IMR-90 (cell line): ENCODE results near the gene NTMT2. TPM values are rescaled to one million over a fixed set of nuclear protein-coding genes. Genes with fewer than 3 reads are reported as not detected.

Source experiments
- ATAC-seq: fragments of 200-7000 bp; cut with Tn5 transposase; 2 replicates; pipeline ENCODE4 v1.9.1; 2020; ENCODE audit warnings: low read depth, mild to moderate bottlenecking, moderate library complexity
- BruUV-seq: library from RNA; stranded (reverse); fragments of 400-500 nt; replicated peaks from 2 replicates; lab custom pipeline; 2021; lab: Mats Ljungman, UMichigan
- CTCF ChIA-PET: fragments of 300-600 bp; formaldehyde crosslinking; extraction: SDS; loops from one replicate; lab custom pipeline; 2021; ENCODE audit warnings: antibody characterized with exemption; lab: Yijun Ruan, JAX
- POLR2A ChIA-PET: fragments of 300-600 bp; sonication (Branson Sonifier 250); formaldehyde crosslinking; loops from one replicate; lab custom pipeline; 2022; ENCODE audit warnings: antibody characterized with exemption; ENCODE audit not compliant: unreplicated experiment; lab: Charles Lee
- DNase-seq: peaks from one replicate; pipeline ENCODE4 v3.0.0; 2013
- H2AFZ ChIP-seq: replicated peaks from 2 replicates; pipeline ENCODE3; 2013; ENCODE audit warnings: low read length, mild to moderate bottlenecking; ENCODE audit not compliant: poor library complexity
- H2AK5ac ChIP-seq: 2 replicates; pipeline ENCODE4 v1.6.1; 2013; ENCODE audit warnings: low read depth, low read length, inconsistent platforms
- H2AK9ac ChIP-seq: replicated peaks from 2 replicates; pipeline ENCODE3; 2013; ENCODE audit warnings: mild to moderate bottlenecking, low read depth, low read length, moderate library complexity; ENCODE audit not compliant: poor library complexity
- H2BK120ac ChIP-seq: 2 replicates; pipeline ENCODE4 v1.6.1; 2013; ENCODE audit warnings: low read depth, low read length, inconsistent platforms
- H2BK15ac ChIP-seq: 3 replicates; pipeline ENCODE4 v1.6.1; 2013; ENCODE audit warnings: low read depth, low read length, inconsistent platforms
- H2BK20ac ChIP-seq: 2 replicates; pipeline ENCODE4 v1.6.1; 2013; ENCODE audit warnings: low read depth, mild to moderate bottlenecking, inconsistent platforms, low read length, moderate library complexity
- H2BK5ac ChIP-seq: 2 replicates; pipeline ENCODE4 v1.6.1; 2013; ENCODE audit warnings: mild to moderate bottlenecking, low read depth, low read length, inconsistent platforms; ENCODE audit not compliant: poor library complexity, severe bottlenecking
- H3K14ac ChIP-seq: replicated peaks from 2 replicates; pipeline ENCODE4 v1.6.1; 2013; ENCODE audit warnings: low read depth, low read length, inconsistent platforms
- H3K18ac ChIP-seq: 2 replicates; pipeline ENCODE4 v1.6.1; 2013; ENCODE audit warnings: low read depth, low read length, control low read depth
- H3K23ac ChIP-seq: 2 replicates; pipeline ENCODE4 v1.6.1; 2013; ENCODE audit warnings: low read depth, low read length, inconsistent platforms
- H3K27ac ChIP-seq: 2 replicates; pipeline ENCODE4 v1.5.1; 2013; ENCODE audit warnings: mild to moderate bottlenecking, control low read depth, low read length; ENCODE audit not compliant: insufficient read depth
- H3K27me3 ChIP-seq: 2 replicates; pipeline ENCODE4 v1.6.1; 2013; ENCODE audit warnings: low read length; ENCODE audit not compliant: control insufficient read depth, insufficient read depth
- H3K36me3 ChIP-seq: 2 replicates; pipeline ENCODE4 v1.6.1; 2013; ENCODE audit warnings: low read length, mixed read lengths; ENCODE audit not compliant: control insufficient read depth, insufficient read depth
- H3K4ac ChIP-seq: 2 replicates; pipeline ENCODE4 v1.6.1; 2013; ENCODE audit warnings: low read depth, low read length, inconsistent platforms
- H3K4me1 ChIP-seq: 2 replicates; pipeline ENCODE4 v1.6.1; 2013; ENCODE audit warnings: low read length, mixed read lengths; ENCODE audit not compliant: control insufficient read depth, insufficient read depth
- H3K4me2 ChIP-seq: 2 replicates; pipeline ENCODE4 v1.6.1; 2013; ENCODE audit warnings: low read depth, mild to moderate bottlenecking, control low read depth, low read length, moderate library complexity
- H3K4me3 ChIP-seq: 2 replicates; pipeline ENCODE4 v1.5.1; 2013; ENCODE audit warnings: low read depth, mild to moderate bottlenecking, control low read depth, low read length, moderate library complexity; ENCODE audit not compliant: insufficient read depth
- H3K56ac ChIP-seq: 2 replicates; pipeline ENCODE4 v1.6.1; 2013; ENCODE audit warnings: low read length, inconsistent platforms; ENCODE audit not compliant: insufficient read depth; ENCODE audit errors: extremely low read depth
- H3K79me1 ChIP-seq, 2 experiments: 2 replicates each; pipeline ENCODE4 v1.6.1; 2013; ENCODE audit warnings: low read length in 2 of 2, inconsistent platforms in 1 of 2, low read depth in 1 of 2
- H3K9ac ChIP-seq: 2 replicates; pipeline ENCODE4 v1.6.1; 2013; ENCODE audit warnings: low read depth, low read length, control low read depth
- H3K9me1 ChIP-seq: 2 replicates; pipeline ENCODE4 v1.6.1; 2013; ENCODE audit warnings: low read length, inconsistent platforms; ENCODE audit not compliant: insufficient read depth
- H3K9me3 ChIP-seq: 2 replicates; pipeline ENCODE4 v1.6.1; 2013; ENCODE audit warnings: low read length; ENCODE audit not compliant: control insufficient read depth, insufficient read depth
- H4K20me1 ChIP-seq: 2 replicates; pipeline ENCODE4 v1.6.1; 2013; ENCODE audit warnings: low read length, inconsistent platforms; ENCODE audit not compliant: insufficient read depth
- H4K5ac ChIP-seq: 2 replicates; pipeline ENCODE4 v1.6.1; 2013; ENCODE audit warnings: mild to moderate bottlenecking, low read depth, low read length, control low read depth
- H4K8ac ChIP-seq, 2 experiments: 2 replicates each; pipeline ENCODE4 v1.6.1; 2013; ENCODE audit warnings: low read depth in 2 of 2, low read length in 2 of 2, control low read depth in 1 of 2, inconsistent platforms in 1 of 2
- H4K91ac ChIP-seq: 2 replicates; pipeline ENCODE4 v1.6.1; 2013; ENCODE audit warnings: low read depth, low read length, inconsistent platforms; ENCODE audit not compliant: insufficient read depth
- BHLHE40 ChIP-seq: fragments of 150-350 bp; IDR thresholded peaks from 2 replicates; pipeline ENCODE4 v1.6.1; 2016; ENCODE audit warnings: mild to moderate bottlenecking, low read depth, low read length
- CEBPB ChIP-seq: IDR thresholded peaks from 2 replicates; pipeline ENCODE4 v1.6.1; 2012; ENCODE audit warnings: low read depth, low read length, improper control_type of control experiment
- CHD1 ChIP-seq: IDR thresholded peaks from 2 replicates; pipeline ENCODE4 v1.6.1; 2012; ENCODE audit warnings: low read depth, low read length, improper control_type of control experiment
- CTCF ChIP-seq: conservative IDR thresholded peaks from 2 replicates; pipeline ENCODE4 v1.5.1; 2012; ENCODE audit warnings: mild to moderate bottlenecking, low read depth, low read length, improper control_type of control experiment
- ELK1 ChIP-seq: fragments of 150-350 bp; IDR thresholded peaks from 2 replicates; pipeline ENCODE4 v1.6.1; 2016; ENCODE audit warnings: low read depth, mild to moderate bottlenecking, low read length, moderate library complexity, borderline replicate concordance
- FOS ChIP-seq: fragments of 150-350 bp; IDR thresholded peaks from 2 replicates; pipeline ENCODE4 v1.6.1; 2016; ENCODE audit warnings: low read depth, low read length
- MAFK ChIP-seq: IDR thresholded peaks from 2 replicates; pipeline ENCODE4 v1.6.1; 2012; ENCODE audit warnings: low read depth, low read length, improper control_type of control experiment
- MAZ ChIP-seq: IDR thresholded peaks from 2 replicates; pipeline ENCODE4 v1.6.1; 2012; ENCODE audit warnings: low read depth, mild to moderate bottlenecking, low read length, improper control_type of control experiment, moderate library complexity, borderline replicate concordance
- MXI1 ChIP-seq: IDR thresholded peaks from 2 replicates; pipeline ENCODE4 v1.6.1; 2012; ENCODE audit warnings: low read depth, mild to moderate bottlenecking, low read length, moderate library complexity, borderline replicate concordance
- NFE2L2 ChIP-seq: fragments of 150-350 bp; IDR thresholded peaks from 2 replicates; pipeline ENCODE4 v1.6.1; 2016; ENCODE audit warnings: low read depth, mild to moderate bottlenecking, low read length
- POLR2A ChIP-seq: IDR thresholded peaks from 2 replicates; pipeline ENCODE4 v1.6.1; 2012; ENCODE audit warnings: mild to moderate bottlenecking, low read depth, low read length
- RAD21 ChIP-seq: IDR thresholded peaks from 2 replicates; pipeline ENCODE4 v1.6.1; 2012; ENCODE audit warnings: low read length, improper control_type of control experiment
- RCOR1 ChIP-seq: IDR thresholded peaks from 2 replicates; pipeline ENCODE4 v1.6.1; 2012; ENCODE audit warnings: mild to moderate bottlenecking, low read length, improper control_type of control experiment; ENCODE audit not compliant: insufficient replicate concordance
- RFX5 ChIP-seq: IDR thresholded peaks from 2 replicates; pipeline ENCODE4 v1.8.0; 2012; ENCODE audit warnings: low read depth, mild to moderate bottlenecking, low read length, moderate library complexity
- WGBS, 2 experiments: methylation state at CpG; one replicate each; pipeline versions ENCODE4 v1.1.5 to v1.1.7; 2013; ENCODE audit warnings: missing lambda C conversion rate in 2 of 2; ENCODE audit not compliant: insufficient read length in 1 of 2; ENCODE audit errors: extremely low coverage in 2 of 2; 5-methylcytosine and 5-hydroxymethylcytosine counted together
- dilution Hi-C: fragments of 300-500 bp; cut with HindIII; formaldehyde crosslinking; loops from one replicate; pipeline ENCODE4 v1.14.3; 2018; ENCODE audit warnings: low sequenced_read_pairs; ENCODE audit not compliant: unreplicated experiment
- in situ Hi-C: fragments of 300-500 bp; cut with MboI; formaldehyde crosslinking; loops from 3 replicates; pipeline ENCODE4 v1.14.3; 2019; ENCODE audit warnings: low sequenced_read_pairs, inconsistent platforms, mixed read lengths
- intact Hi-C: fragments of 100-400 bp; cut with micrococcal nuclease; formaldehyde crosslinking; loops from 2 replicates; pipeline ENCODE4 v1.10.0; 2022
- polyA plus RNA-seq, 3 experiments: library from polyadenylated mRNA; depleted of rRNA; stranded (reverse); fragments of >200 nt; gene quantifications; 2 replicates each; pipeline ENCODE4 v1.2.3, GENCODE V29; 2012; ENCODE audit warnings: low replicate concordance in 1 of 3
- total RNA-seq: library from RNA; depleted of rRNA; stranded (reverse); fragments of >200 nt; gene quantifications from 2 replicates; pipeline ENCODE4 v1.2.3, GENCODE V29; 2012
- TF ChIP-seq, protein P1 (sequence below): fragments of 150-350 bp; IDR thresholded peaks from 2 replicates; pipeline ENCODE4 v1.6.1; 2017; ENCODE audit warnings: mild to moderate bottlenecking, antibody characterized with exemption, low read length, low read depth

NTMT2 gene
- total and polyA plus RNA-seq, 2 of the 4 experiments (the other 2 are of a cell fraction): not detected

GRCh38 chr1:170196490-170197236 lies 50.9 kb downstream of the NTMT2 start:
- ATAC-seq: no peak
- Histone ChIP-seq H3K9me1 (no peaks in the 10 kb centered on the region), H3K9me3 (peaks cover 2% of the 10 kb centered on the region; the same call in 1 of the 2 replicates), H3K36me3 (no peaks in the 10 kb centered on the region), H3K4ac (no peak overlapping the region), H3K9ac (no peak overlapping the region), H4K5ac (no peak overlapping the region), H3K79me1 (no peaks in the 10 kb centered on the region), H2BK120ac (no peak overlapping the region), H2BK15ac (no peak overlapping the region), H3K56ac (no peak overlapping the region), H2BK5ac (no peak overlapping the region), H2AFZ (no peak overlapping the region), H4K8ac (no peak overlapping the region), H3K4me3 (no peak overlapping the region), H3K23ac (no peak overlapping the region), H3K18ac (no peak overlapping the region), H2AK9ac (no peak overlapping the region), H3K27me3 (no peaks in the 10 kb centered on the region; the same call in 1 of the 2 replicates), H4K91ac (no peak overlapping the region), H3K27ac (no peak overlapping the region), H3K4me2 (no peak overlapping the region), H2BK20ac (no peak overlapping the region), H3K14ac (no peak overlapping the region), H3K4me1 (peaks cover 5% of the 10 kb centered on the region; the same call in 1 of the 2 replicates), H2AK5ac (no peak overlapping the region), H4K20me1 (no peaks in the 10 kb centered on the region)
- intact Hi-C loops (no loop called here), in situ Hi-C loops (no loop called here), dilution Hi-C loops (no loop called here)
- TF ChIP-seq CHD1 (no peak), POLR2A (no peak), MAFK (no peak), FOS (no peak), RCOR1 (no peak), ELK1 (no peak), BHLHE40 (no peak), NFE2L2 (no peak), RAD21 (no peak), CEBPB (no peak), MXI1 (no peak), MAZ (no peak), RFX5 (no peak), CTCF (no peak)
- TF ChIP-seq, protein P1, sequence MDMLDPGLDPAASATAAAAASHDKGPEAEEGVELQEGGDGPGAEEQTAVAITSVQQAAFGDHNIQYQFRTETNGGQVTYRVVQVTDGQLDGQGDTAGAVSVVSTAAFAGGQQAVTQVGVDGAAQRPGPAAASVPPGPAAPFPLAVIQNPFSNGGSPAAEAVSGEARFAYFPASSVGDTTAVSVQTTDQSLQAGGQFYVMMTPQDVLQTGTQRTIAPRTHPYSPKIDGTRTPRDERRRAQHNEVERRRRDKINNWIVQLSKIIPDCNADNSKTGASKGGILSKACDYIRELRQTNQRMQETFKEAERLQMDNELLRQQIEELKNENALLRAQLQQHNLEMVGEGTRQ: no peak
- DNase-seq: no peak
- CTCF ChIA-PET: no interaction called here
- no TSS peak for BruUV-seq
- POLR2A ChIA-PET: no interaction called here
- no CpG with 5 or more reads among the region's 2 CpGs for WGBS, 2 experiments
